ENCODE results near the gene TBX6.
"Not testable (repeated sequence)": the region's sequence is repeated elsewhere in the genome, so short reads cannot be mapped to it uniquely, and the experiment has no call there.

The TBX6 gene

DNA sequence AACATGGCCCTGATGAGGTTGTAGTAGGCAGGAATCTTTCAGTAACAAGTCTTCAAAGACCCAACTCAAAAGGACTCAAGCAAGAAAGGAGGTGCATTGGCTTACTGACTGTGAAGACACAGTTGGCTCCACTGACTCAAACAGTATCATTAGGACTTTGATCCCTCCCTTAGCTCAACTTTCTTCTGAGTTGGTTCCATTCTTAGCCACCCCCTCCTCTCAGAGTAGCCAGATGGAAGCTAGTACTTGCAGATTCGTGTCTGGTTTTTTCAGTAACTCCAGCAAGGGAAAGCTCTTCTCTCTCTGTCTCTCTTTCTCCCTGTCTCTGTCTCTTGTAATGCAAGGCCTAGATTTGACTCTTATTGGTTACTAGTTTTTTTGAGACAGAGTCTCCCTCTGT is 36.3 kb upstream of the TBX6 start:
- TF ChIP-seq, protein P1, sequence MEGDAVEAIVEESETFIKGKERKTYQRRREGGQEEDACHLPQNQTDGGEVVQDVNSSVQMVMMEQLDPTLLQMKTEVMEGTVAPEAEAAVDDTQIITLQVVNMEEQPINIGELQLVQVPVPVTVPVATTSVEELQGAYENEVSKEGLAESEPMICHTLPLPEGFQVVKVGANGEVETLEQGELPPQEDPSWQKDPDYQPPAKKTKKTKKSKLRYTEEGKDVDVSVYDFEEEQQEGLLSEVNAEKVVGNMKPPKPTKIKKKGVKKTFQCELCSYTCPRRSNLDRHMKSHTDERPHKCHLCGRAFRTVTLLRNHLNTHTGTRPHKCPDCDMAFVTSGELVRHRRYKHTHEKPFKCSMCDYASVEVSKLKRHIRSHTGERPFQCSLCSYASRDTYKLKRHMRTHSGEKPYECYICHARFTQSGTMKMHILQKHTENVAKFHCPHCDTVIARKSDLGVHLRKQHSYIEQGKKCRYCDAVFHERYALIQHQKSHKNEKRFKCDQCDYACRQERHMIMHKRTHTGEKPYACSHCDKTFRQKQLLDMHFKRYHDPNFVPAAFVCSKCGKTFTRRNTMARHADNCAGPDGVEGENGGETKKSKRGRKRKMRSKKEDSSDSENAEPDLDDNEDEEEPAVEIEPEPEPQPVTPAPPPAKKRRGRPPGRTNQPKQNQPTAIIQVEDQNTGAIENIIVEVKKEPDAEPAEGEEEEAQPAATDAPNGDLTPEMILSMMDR (IDR thresholded peaks at IDR 0.05; ENCODE audit: insufficient read depth, missing control alignments), result no peak
- FAIRE-seq (no peak), DNase-seq (ENCODE audit: insufficient read length, low spot score) (no peak)

- FAIRE-seq; DNase-seq (ENCODE audit: insufficient read length, low spot score): not testable (repeated sequence)
Observed at GRCh38 chr16:30125690-30126089, 34.0 kb upstream of the TBX6 start.

- no peak for FAIRE-seq
- DNase-seq (ENCODE audit: insufficient read length, low spot score), result no peak
- TF ChIP-seq, protein P1 (IDR thresholded peaks at IDR 0.05; ENCODE audit: insufficient read depth, missing control alignments), result no peak
Observed at GRCh38 chr16:30124985-30125379, 33.3 kb upstream of the TBX6 start.

GRCh38 chr16:30122604-30123160 is 31.0 kb upstream of the TBX6 start:
- FAIRE-seq, result no peak
- TF ChIP-seq, protein P1 (IDR thresholded peaks at IDR 0.05; ENCODE audit: insufficient read depth, missing control alignments), result no peak
- no peak for DNase-seq (ENCODE audit: insufficient read length, low spot score)

GRCh38 chr16:30121741-30122571 is 30.2 kb upstream of the TBX6 start:
- no peak for FAIRE-seq
- no peak for DNase-seq (ENCODE audit: insufficient read length, low spot score)
- TF ChIP-seq, protein P1 (IDR thresholded peaks at IDR 0.05; ENCODE audit: insufficient read depth, missing control alignments), result no peak

GRCh38 chr16:30120340-30121105 is 28.8 kb upstream of the TBX6 start:
- no peak for FAIRE-seq
- TF ChIP-seq, protein P1 (IDR thresholded peaks at IDR 0.05; ENCODE audit: insufficient read depth, missing control alignments), result no peak
- no peak for DNase-seq (ENCODE audit: insufficient read length, low spot score)

DNA sequence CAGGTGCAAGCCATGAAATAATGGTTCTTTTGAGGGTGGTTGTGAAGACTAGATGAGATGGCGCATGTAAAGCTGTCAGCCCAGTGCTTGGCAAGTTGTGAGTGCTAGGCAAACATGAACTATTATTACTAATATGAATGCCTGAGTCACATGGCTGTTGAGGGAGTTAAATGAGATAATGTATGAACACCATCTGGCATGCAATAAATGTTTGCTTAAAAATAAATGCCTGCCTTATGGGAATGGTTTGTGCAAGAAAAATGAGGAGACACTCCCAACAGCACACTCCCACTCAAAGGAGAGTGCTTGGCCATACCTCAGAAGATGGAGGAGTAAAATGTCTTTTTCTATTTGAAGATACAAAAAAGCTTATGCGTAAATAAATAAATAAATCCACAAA is 27.7 kb upstream of the TBX6 start:
- DNase-seq (ENCODE audit: insufficient read length, low spot score) (no peak), FAIRE-seq (no peak)

More for the DNA sequence above, 27.7 kb upstream of the TBX6 start:
- TF ChIP-seq, protein P1 (IDR thresholded peaks at IDR 0.05; ENCODE audit: insufficient read depth, missing control alignments), result no peak

Data from D721Med (cell line).